Loucy (cell line): ENCODE results near the gene C1orf167.

Experiments used
- CTCF ChIP-seq: fragments of 200-600 bp; sonication (generic); conservative IDR thresholded peaks from 2 replicates; pipeline ENCODE4 v1.5.1; 2014; ENCODE audit warnings: mild to moderate bottlenecking, antibody characterized with exemption, low read length
- EZH2phosphoT487 ChIP-seq: fragments of 200-600 bp; IDR thresholded peaks from 2 replicates; pipeline ENCODE4 v1.6.1; 2018; ENCODE audit warnings: antibody characterized with exemption, mild to moderate bottlenecking, moderate library complexity, borderline replicate concordance

GRCh38 chr1:11788549-11789053, 26.6 kb downstream of the C1orf167 start:
- TF ChIP-seq CTCF (no peak), EZH2phosphoT487 (no peak)
